Skeletal muscle tissue (tissue), 4 donors: ENCODE measurements around the gene PEDS1. TPM values are rescaled to one million over a fixed set of nuclear protein-coding genes. Genes with fewer than 3 reads are reported as not detected.
"Not testable (repeated sequence)": the region's sequence is repeated elsewhere in the genome, so short reads cannot be mapped to it uniquely, and the experiment has no call there.

Source experiments
- H3K27ac ChIP-seq: one replicate; pipeline ENCODE4 v1.7.0; 2013; ENCODE audit warnings: mild to moderate bottlenecking, low read depth, low read length, inconsistent platforms
- H3K27me3 ChIP-seq, 3 donors: one replicate each; pipeline ENCODE4 v1.7.0; 2013; ENCODE audit warnings: low read length in 3 of 3; ENCODE audit not compliant: control insufficient read depth in 3 of 3, insufficient read depth in 3 of 3
- H3K36me3 ChIP-seq, 3 donors: one replicate each; pipeline ENCODE4 v1.7.0; 2013; ENCODE audit warnings: low read length in 3 of 3; ENCODE audit not compliant: control insufficient read depth in 3 of 3, insufficient read depth in 3 of 3
- H3K4me1 ChIP-seq, 3 donors: one replicate each; pipeline ENCODE4 v1.7.0; 2013; ENCODE audit warnings: low read length in 3 of 3, mild to moderate bottlenecking in 3 of 3; ENCODE audit not compliant: control insufficient read depth in 3 of 3, insufficient read depth in 3 of 3
- H3K4me3 ChIP-seq, 3 donors: one replicate each; pipeline ENCODE4 v1.7.0; 2013; ENCODE audit warnings: low read length in 3 of 3
- H3K9ac ChIP-seq, 3 donors: one replicate each; pipeline ENCODE4 v1.7.0; 2013; ENCODE audit warnings: low read length in 3 of 3, mild to moderate bottlenecking in 3 of 3, moderate library complexity in 2 of 3, low read depth in 1 of 3
- H3K9me3 ChIP-seq, 3 donors: one replicate each; pipeline ENCODE4 v1.7.0; 2013; ENCODE audit warnings: low read length in 3 of 3; ENCODE audit not compliant: control insufficient read depth in 3 of 3
- total RNA-seq: library from RNA; depleted of rRNA; stranded (reverse); fragments of >200 nt; gene quantifications from one replicate; pipeline ENCODE4 v1.2.3, GENCODE V29; 2014
- donor health status: Osteomylitis.

PEDS1 gene
- total RNA-seq, 1 donor from 2014 or later: 5.7 TPM

DNA sequence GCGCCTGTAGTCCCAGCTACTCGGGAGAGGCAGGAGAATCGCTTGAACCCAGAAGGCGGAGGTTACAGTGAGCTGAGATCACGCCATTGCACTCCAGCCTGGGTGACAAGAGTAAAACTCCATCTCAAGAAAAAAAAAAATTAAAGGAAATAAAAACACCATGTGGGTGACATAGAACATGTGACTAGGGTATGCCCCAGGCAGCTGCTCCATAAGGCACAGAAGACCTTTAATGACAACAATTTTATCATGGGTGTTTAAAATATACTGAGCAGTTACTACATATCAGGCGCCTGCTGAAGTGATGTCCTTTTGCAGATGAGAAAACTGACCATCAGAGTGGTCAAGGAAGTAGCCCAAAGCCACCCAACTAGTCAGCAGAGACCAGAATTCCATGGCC lies 8.0 kb downstream of the PEDS1 start:
- no peak overlapping the region for H3K4me3 ChIP-seq
- H3K4me1 ChIP-seq: peaks cover 44 to 67% (median 63%) of the 10 kb centered on the region in 3 donors
- H3K9ac ChIP-seq: peak overlapping the region in 2 of 3 donors; percentile 10 to 63
- no peaks in the 10 kb centered on the region for H3K27me3 ChIP-seq
- H3K27ac ChIP-seq: no peak overlapping the region
- no peaks in the 10 kb centered on the region for H3K9me3 ChIP-seq
- H3K36me3 ChIP-seq: peaks cover 16 to 41% (median 24%) of the 10 kb centered on the region in 3 donors

DNA sequence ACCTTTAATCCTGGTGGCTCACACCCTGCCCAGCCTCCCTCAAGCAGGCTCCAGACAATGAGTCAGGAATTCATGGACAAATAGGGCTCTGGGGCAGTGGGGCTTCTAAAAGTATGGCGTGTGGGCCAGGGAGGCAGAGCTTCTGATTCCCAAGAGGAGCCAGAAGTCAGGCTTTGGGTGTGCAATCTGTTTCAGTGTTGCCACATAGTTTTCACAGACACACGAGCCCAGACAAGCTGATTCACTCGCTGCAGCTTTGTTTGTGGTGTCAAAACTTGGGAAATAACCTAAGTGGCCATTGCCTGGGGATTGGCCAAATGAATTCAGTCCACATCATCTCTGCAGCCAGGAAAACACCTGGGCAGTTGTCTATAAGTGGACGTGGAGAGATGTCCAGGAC lies 9.2 kb downstream of the PEDS1 start:
- Histone ChIP-seq H3K36me3 (peaks cover 16 to 38% (median 27%) of the 10 kb centered on the region in 3 donors), H3K4me3 (no peak overlapping the region), H3K27me3 (no peaks in the 10 kb centered on the region), H3K4me1 (peaks cover 33 to 61% (median 53%) of the 10 kb centered on the region in 3 donors), H3K9me3 (no peaks in the 10 kb centered on the region), H3K27ac (peak overlapping the region; percentile 33), H3K9ac (no peak overlapping the region)

DNA sequence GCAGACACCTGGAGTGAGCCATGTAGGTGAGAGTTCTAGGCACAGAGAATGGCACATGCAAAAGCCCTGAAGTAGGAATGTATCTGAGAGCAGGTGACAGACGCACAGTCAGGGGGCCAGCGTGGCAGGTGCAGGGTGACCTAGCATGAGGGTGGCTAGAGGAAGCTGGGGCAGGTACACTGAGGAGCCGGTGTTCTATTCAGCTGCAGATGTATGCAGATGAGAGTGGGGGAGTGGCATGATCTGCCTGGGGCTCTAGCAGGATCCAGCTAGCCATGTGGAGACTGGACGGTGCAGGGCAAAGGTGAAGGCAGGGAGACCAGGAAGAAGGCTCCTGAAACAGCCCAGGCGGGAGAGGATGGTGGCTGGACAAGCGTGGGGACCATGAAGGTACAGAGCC lies 10.7 kb downstream of the PEDS1 start:
- Histone ChIP-seq H3K9ac (no peak overlapping the region), H3K4me1 (peaks cover 32 to 64% (median 53%) of the 10 kb centered on the region in 3 donors), H3K36me3 (peaks cover 16 to 30% (median 26%) of the 10 kb centered on the region in 3 donors), H3K27ac (no peak overlapping the region), H3K9me3 (no peaks in the 10 kb centered on the region), H3K27me3 (no peaks in the 10 kb centered on the region), H3K4me3 (no peak overlapping the region)

DNA sequence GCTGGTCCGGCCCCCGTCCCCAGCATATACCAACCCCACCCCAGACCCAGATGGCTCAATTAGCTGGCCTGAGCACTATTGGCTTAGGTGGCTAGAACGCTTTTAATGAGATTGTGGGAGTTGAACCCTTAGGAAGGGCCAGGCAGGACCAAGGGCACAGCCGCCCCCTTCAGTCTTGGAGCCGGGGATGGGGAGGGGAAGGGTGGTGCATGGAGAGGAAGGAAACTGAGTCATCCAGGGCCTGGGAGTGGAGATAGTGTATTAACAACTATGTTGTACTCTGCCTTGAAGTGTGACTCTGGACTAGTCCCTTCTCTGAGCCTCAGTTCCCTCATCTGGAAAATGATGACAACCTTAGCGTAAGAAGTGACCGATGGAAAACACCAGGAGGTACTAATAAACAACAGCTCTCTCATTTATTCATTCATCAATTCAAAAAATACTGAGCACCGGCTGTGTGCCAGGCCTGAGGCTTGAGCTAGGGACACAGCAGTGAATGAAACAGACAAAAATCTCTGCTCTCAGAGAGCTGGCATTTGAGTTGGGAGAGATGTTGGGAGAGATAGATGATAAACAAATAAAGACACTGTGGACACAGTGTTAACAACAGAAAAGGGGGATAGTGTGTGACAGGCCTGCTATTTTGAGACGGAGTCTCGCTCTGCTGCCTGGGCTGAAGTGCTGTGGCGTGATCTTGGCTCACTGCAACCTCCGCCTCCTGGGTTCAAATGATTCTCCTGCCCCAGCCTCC lies 11.5 kb downstream of the PEDS1 start:
- peaks cover 16 to 27% (median 25%) of the 10 kb centered on the region in 3 donors for H3K36me3 ChIP-seq
- no peak overlapping the region for H3K9ac ChIP-seq
- no peak overlapping the region for H3K27ac ChIP-seq
- H3K4me3 ChIP-seq: no peak overlapping the region
- no peaks in the 10 kb centered on the region for H3K9me3 ChIP-seq
- H3K4me1 ChIP-seq: peaks cover 35 to 66% (median 54%) of the 10 kb centered on the region in 3 donors
- no peaks in the 10 kb centered on the region for H3K27me3 ChIP-seq

DNA sequence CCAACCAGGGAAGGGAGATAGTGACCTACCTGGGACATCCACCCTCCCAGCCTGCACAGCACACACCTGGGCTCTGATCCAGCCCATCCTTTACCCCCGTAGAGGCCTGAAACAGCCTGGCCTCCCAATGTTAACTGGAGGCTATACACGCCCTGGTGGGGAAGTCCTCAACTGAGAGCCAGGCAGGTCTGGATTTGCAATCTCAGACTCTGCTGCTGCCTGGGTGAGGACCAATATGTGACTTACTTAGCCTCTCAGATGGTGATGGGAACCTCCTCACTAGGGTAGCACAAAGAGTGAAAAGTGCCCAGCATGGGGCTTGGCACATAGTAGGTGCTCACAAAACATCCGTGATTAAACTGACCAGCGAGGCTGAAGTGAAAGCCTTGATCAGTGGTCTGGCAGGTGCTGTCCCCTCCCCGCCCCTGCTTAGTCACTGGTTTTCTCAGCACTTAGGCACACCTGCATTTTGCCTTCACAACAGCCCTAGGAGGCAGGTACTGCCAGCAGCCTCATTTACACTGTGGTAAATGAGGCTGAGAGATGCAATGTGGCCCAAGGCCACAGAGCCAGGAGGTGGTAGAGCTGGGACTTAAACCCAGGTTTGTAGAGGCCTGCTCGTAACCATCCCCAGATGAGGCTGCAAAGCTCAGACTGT lies 12.4 kb downstream of the PEDS1 start:
- Histone ChIP-seq H3K9me3 (no peaks in the 10 kb centered on the region), H3K9ac (peak overlapping the region in 1 of 3 donors; percentile 33), H3K36me3 (peaks cover 16 to 27% (median 23%) of the 10 kb centered on the region in 3 donors), H3K4me1 (peaks cover 26 to 61% (median 46%) of the 10 kb centered on the region in 3 donors), H3K4me3 (no peak overlapping the region), H3K27ac (no peak overlapping the region), H3K27me3 (no peaks in the 10 kb centered on the region)

DNA sequence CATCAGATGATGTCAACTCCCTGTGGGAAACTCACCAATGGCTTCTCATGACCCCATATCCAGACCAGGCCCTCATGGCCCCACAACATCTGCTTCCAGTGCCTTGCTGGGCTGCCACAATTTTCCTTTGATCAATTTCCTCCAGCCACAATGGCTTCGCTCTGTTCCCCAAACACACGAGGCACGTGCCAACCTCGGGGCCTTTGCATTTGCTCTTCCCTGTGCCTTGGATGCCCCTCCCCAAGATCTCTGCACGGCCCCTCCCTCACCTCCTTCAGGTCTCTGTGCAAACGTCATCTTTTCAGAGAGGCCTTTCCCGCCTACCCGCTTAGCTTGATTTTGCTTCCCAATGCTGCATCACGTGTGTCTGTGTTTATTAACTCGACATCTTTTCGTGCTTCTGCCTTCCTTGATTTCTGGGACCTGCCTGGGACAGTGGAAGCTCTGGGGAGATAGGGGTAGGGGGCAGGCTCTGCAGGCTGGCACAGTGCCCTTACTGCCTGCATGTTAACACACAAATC lies 13.1 kb downstream of the PEDS1 start:
- Histone ChIP-seq H3K4me1 (peaks cover 24 to 56% (median 43%) of the 10 kb centered on the region in 3 donors), H3K27ac (no peak overlapping the region), H3K36me3 (peaks cover 16 to 29% (median 22%) of the 10 kb centered on the region in 3 donors), H3K4me3 (no peak overlapping the region), H3K27me3 (no peaks in the 10 kb centered on the region), H3K9ac (peak overlapping the region in 1 of 3 donors; percentile 33), H3K9me3 (no peaks in the 10 kb centered on the region)

DNA sequence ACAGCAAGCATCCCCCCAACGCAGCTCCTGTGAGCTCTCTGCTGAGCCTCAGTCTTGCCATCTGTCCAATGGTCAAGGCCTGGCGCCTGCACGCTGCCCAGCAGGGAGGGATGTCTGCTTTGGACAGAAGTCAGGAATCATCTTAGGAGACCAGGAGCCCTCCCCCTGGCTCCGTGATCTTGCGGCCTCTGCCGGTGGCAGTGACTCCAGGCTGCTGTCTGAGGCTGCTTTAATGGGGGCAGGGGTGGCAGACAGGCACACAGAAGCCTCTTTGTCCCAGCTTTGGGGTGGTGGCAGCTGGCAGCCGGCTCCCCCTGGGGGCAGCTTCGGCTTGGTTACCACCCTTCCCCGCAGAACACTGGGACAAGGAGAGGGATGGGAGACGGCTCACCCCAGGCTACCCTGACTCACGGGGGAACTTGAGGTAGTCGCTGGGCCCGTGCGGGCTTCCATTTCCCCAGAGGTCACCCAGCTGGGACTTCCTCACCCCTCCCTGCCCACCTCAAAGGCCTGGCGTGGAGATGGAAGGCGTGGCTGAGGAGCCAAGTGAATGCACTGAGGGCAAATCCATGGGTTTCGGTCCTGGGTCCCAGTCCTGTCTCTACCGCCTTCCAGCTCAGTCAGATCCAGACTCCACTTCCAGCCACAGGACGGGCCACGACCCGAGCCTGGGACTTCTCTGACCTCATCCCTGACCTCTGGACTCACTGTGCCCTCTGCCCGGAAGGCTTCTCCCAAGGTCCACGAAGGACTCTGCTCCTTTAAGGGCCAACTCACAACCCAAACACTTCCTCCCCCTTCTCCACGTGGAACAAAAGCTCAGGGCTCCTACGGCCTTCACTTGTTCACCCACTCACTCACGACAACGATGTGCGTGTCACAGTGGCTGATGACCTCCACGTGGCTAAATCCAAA lies 14.8 kb downstream of the PEDS1 start:
- Histone ChIP-seq H3K36me3 (peaks cover 16 to 31% (median 22%) of the 10 kb centered on the region in 3 donors), H3K4me1 (peaks cover 33 to 59% (median 44%) of the 10 kb centered on the region in 3 donors), H3K4me3 (no peak overlapping the region), H3K27ac (peak overlapping the region; percentile 66), H3K9me3 (no peaks in the 10 kb centered on the region), H3K9ac (no peak overlapping the region), H3K27me3 (no peaks in the 10 kb centered on the region)

DNA sequence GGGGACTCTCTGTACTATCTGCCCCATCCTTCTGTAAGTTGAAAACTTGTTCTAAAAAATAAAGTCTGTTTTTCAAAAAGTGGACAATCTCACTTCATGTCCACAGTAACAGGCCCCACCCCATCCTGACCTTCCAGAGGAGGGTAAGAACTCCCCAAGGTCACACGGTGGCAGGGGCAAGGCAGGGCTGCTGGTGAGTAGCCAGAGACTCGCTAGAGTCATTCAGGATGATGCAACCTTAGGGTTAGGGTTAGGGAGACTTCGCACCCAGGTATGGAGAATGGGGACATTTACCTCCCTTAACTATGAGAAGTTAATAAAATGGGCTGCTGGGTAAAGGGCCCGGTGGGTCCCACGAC lies 15.4 kb downstream of the PEDS1 start:
- H3K4me1 ChIP-seq: peaks cover 37 to 63% (median 48%) of the 10 kb centered on the region in 3 donors

DNA sequence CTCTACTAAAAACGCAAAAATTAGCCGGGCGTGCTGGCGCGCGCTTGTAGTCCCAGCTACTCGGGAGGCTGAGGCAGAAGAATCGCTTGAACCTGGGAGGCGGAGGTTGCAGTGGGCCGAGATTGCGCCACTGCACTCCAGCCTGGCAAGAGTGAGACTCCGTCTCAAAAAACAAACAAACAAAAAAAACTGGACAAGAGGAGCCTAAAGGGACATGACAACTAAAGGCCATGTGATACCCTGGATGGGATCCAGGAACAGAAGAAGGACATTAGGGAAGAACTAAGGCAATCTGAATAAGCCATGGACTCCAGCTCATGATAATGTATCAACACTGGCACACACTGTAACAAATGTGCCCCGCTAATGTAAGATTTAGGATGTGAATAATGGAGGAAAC lies 15.8 kb downstream of the PEDS1 start:
- not testable (repeated sequence) for H3K4me3 ChIP-seq, H3K9ac ChIP-seq, H3K27me3 ChIP-seq, H3K9me3 ChIP-seq
- Histone ChIP-seq H3K27ac (peak overlapping the region; percentile 66), H3K36me3 (peaks cover 8 to 23% (median 14%) of the 10 kb centered on the region in 3 donors), H3K4me1 (peaks cover 41 to 63% (median 50%) of the 10 kb centered on the region in 3 donors)

More for the DNA sequence above, 15.4 kb downstream of the PEDS1 start:
- Histone ChIP-seq H3K4me3 (no peak overlapping the region), H3K9me3 (no peaks in the 10 kb centered on the region), H3K9ac (no peak overlapping the region), H3K36me3 (peaks cover 12 to 27% (median 18%) of the 10 kb centered on the region in 3 donors), H3K27ac (peak overlapping the region; percentile 66), H3K27me3 (no peaks in the 10 kb centered on the region)
